Stimulated activated CD8-positive, alpha-beta memory T cell treated with anti-CD3 and anti-CD28 coated beads, Interleukin-15, amount 100 ng/mL, for 1 hour (primary cell): ENCODE data around the gene SLC1A2.

Experiments used
- DNase-seq: peaks from one replicate; pipeline ENCODE4 v3.0.0-alpha.2; 2020; ENCODE audit warnings: low read depth

SLC1A2 gene

DNA sequence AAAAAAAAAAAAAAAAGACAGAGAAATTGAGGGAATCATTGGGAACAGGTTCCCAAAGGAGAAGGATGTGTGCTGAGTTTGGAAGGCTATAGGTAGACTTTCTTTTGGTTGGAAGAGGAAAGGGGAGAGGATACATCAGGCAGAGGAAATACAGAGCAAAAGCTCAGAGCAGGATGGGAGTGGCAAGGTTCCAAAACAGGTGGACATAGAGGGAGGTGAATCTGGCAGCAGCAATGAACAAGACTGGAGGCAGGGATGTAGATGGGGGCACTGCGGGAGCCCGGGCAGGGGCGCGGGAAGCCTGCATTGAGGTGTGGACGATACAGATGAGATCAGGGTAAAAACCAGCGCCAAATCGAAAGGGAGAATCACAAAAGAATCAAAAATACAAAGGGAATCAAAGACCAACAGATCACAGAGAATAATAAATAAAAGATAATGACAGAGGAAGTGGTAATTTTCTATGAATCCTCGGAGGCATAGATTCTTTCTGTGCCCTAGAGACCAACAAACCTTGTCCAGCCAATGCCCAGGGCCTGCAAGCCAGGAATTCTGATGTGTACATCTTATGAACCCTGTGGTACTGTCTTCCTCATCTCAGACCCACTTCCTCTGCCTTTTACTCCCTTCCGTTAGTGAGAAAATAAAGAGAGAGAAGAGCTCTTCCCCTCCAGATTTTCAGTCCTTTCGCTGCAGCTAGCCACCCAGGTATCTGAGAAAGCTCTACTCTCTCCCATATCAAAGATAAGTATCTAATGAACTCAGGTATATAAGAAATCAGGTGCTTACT is 70.3 kb downstream of the SLC1A2 start:
- no peak for DNase-seq

DNA sequence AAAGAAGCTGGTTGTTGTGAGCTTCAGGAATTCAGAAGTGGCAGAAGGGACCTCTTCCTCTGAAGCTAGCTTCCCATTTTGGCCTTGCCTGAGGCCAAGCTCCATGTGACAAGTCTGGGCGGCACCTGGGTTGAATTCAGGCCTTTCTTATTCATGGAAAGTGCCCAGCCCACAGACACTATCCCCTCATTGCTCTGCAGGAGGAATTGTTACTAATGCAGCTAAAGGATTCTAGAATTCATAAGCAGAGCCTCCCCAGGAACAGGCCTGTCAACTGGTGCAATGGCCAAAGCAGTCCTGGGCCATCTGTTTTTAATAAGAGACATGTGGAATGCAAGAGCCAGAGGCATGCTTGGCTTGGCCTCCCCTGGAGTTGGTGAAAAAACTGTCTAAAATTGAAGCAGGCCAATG is 71.4 kb downstream of the SLC1A2 start:
- no peak for DNase-seq

DNA sequence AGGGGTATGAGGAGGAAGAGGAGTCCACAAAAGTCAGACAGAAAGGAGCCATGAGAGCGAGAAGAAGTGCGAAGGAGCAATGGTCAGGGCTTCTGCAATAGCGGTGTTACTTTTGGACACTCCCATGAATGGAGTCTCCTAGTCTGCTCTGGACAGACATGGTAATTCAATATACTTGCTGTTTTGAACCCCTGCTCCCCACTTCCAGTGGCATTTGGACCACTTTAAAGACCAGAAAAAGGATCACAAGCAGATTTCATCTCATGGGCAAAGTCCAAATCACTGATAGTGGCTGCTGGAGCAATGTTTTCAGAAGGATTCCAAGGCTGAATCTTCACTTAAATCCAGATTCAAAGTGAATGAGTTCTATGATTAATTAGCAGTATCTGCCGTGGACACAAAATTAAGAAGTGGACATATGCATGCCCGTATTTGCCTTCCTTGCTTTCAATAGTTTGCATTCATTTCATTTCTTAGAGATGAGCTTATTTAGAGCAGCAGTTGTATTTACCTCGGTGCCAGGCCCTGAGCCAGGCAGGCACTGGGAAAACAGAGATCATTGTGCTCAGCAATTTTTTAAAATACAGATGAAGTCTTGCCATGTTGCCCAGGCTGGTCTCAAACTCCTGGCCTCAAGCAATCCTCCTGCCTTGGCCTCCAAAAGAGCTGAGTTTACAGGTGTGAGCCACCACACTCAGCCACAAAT is 72.0 kb downstream of the SLC1A2 start:
- DNase-seq, result no peak

DNA sequence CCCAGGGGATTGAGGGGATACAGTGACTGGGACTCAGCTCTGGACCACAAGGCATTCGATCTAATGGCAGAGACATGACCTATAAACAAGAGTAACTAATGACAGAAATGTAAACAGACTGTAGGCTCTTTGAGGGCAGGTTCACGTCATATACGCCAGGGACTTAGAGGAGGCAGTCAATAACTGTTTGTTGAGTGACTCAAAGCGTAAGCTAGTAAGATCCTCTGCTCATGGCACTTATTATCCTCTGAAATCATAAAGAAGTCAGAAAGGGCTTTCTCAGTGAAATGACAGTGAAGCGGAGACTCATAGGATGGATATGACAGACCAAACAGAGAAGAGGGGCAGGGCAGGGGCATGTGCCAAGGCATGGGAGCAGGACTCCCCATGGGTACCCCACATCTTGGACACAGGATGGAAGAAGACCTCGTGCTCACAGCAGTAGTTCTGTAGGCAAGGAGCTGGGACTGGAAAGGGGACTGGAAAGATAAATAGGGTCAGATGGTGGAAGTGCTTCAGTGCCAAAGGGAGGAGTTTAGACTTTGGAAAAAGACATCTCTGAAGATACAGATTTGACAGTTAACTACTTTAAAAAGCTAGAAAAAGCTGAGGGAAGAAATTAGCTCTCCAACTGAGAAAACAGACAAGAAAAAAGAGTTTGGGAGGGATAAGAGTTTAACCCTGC is 72.7 kb downstream of the SLC1A2 start:
- no peak for DNase-seq

DNA sequence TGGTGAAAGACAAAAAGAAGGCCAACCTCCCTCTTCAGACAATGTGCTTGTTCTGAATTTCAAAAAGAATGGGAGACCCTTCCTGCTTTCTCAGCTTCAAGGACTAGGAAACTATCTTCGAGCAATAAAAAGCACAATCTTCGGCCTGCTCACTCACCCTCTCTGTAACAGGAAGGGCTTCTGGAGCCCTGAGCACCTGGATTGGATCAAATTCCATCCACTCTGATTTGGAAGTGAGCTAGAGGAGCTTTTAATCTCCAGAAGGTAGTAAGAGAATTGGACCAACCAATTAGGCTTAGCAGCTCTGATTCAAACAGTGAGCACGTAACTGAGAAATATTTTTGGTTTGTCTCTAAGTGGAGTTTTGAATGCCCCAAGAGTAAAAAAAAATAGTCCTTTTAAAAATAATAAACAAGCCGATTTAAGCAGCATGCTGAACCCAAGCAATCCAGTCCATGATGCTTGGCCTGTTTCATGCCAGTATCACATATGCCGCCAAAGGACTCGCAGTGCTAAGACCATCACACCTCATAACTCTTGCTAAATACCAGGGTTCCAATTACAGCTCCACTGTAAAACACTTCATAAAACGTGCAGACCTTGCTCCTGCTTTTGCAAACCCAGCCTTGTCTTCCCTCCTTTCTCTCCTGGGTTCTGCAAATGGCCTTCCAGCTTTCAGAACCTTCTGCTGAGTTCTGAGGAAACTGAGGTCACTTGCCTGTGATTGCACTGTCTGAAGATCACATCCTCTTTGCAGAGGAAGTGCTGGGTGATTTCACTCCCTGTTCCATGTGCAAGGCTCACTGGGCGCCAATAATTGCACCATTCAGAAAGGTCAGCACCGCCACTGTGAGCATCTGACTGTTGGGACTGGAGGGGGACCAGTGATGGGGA is 74.4 kb downstream of the SLC1A2 start:
- no peak for DNase-seq

DNA sequence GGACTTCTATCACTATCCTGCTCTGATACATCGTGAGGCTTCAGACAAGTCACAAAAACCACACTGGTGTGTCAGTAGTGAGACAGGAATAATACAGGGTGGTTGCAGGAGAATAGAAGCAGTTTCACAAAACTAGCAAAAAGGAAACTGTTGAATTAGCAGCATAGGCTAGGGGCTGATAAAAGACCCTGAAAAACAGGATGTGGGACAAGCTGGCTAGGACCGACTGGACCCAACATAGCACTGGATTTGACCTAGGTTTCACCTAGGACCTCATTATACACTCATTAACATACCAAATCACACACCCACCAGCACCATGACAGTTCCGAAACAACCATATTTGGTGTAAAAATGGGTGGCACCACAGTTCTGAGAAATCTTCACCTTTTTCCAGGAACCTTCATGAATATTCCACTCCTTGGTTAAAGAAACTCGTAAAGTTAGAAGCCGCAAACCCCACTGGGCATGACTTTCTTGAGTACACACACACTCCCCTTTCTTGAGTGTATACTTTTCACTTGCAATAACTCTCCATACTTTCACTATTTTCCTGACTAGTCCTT is 76.2 kb downstream of the SLC1A2 start:
- DNase-seq, result no peak

DNA sequence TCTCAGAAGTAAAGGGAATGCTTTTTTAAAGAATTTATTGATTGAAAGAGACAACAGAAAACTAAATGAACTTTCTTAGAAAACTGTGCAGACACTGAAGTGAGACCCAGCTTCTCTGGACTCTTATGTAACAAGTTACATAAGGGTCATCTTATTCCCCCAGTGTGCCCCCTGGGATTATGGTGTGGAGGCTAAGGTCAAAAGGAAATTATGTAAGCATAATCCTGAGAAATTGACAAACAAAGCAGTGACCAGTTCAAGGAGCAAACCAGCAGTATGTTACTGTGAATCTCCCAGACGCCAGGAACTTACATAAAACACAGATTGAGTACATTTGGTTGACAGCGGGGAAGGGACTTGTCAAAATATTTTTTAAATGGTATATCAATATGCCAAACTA is 78.6 kb downstream of the SLC1A2 start:
- DNase-seq, result no peak

DNA sequence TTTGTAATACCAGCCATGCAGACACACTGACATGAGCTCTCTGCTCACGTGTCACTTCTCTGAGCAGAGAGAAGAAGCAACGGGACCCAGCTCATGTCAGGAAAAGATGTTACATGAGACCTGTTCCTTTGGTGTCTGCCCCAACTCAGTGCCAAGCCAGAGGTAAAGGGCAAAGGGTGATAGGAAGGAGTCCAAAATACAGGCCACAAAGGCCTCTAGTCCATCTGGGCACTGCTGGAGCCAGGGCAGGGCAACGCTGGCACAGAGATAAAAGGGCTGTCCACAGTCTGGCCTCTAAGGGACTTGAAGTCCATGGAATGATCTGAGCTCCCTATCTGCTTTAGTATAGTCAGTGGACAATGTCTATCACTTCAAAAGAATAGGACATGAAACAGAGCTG is 79.3 kb downstream of the SLC1A2 start:
- no peak for DNase-seq

DNA sequence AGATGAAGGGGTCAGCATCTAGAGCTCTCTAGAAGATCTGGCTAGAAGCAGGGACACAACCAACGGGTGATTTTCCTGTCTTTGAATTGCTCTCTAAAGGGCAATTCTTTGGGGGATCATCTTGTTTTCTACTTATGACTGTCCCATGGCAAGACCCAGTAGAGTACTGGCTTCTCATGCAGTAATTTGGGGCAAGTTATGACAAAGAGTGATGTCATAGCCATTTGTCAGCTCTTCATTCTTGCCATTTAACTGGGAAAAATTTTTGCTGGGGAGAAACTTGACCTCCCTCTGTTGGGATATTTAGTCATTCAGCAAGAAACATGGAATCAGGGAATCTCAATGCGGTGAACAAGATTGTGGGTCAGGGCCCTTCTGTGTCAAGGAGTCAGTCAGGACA is 80.4 kb downstream of the SLC1A2 start:
- DNase-seq, result no peak

DNA sequence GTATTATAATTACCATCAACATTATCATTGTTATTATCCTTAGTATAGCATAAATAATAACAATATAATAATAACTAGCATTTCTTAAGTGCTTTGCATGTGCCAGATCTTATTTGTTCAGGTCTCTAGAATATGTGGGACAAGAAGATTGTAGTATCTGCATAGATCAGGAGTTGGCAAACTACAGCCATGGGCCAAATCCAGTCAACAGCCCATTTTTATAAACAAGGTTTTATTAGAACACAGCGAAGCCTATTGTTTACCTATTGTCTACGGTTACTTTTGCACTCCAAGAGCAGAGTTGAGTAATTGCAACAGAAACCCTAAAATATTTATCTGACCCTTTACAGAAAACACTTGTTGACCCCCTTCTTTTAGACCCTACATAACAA is 81.4 kb downstream of the SLC1A2 start:
- no peak for DNase-seq

DNA sequence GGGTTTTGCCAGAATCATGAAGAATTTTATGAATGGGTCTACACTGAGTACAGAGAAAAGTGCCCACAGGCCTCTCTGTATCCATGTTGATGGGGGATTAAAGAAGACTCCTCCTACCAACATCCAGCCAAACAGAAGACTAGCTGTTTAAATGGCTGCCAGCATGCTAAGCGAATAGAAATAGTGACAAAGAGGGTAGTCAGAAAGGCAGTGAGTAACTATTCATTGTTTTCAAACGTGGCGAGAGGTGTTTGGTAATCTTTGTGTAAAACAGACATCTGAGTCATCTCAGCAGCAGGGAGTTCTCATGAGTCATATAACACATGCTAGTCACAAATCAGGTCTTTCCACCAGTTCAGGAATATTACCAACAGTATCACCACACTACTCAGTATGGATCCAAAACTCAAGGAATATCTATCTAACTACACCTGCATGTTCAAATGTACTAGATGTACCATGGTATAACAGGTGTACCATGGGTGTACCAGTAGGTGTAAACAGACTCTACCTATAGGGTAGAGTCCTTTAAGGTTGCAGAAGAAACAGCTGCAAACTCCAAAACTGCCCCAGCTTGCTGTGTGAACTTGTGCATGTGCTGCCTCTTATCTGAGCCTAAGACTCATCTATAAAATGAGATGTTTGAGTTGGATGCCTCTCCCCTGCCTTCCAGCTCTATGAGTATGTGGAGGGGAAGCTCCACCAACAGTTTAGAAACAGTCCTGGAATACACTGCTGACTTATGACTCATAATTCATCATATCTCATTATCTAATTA is 82.0 kb downstream of the SLC1A2 start:
- DNase-seq, result no peak

DNA sequence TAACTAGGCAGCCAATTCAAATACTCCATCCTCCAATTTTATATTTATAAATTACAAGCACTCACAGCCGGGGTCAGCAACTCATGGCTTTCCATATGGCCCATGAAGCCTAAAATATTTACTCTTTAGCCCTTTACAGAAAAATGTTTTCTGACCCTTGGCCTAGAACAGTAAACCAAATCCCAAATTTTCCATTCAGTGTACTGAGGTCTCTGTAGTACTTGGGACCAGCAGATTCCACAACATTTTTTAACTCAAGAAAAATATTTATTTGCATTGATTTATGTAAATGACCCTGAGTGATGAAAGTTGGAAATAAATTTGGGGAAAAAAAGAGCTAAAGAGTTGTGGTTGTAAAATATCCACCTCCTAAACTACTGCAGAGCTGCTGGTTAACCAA is 82.6 kb downstream of the SLC1A2 start:
- no peak for DNase-seq

DNA sequence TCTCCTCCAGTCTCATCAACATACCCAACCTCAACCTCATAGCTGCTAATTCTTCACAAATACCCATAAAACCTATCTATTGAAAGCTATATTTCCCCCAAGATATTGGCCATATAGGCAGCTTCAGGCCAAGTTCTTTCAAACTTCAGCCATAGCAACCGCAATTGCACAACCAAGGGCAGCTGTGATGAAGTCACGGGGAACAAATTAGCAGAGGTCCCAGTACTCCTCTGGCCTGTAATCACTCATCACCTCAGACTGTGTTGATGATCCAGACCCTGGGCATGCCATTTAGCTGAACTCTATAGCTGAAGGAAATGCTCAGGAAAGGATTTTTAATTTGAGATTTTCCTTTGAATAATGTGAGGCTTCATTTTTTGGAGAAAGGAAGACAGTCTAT is 84.1 kb downstream of the SLC1A2 start:
- DNase-seq, result no peak

DNA sequence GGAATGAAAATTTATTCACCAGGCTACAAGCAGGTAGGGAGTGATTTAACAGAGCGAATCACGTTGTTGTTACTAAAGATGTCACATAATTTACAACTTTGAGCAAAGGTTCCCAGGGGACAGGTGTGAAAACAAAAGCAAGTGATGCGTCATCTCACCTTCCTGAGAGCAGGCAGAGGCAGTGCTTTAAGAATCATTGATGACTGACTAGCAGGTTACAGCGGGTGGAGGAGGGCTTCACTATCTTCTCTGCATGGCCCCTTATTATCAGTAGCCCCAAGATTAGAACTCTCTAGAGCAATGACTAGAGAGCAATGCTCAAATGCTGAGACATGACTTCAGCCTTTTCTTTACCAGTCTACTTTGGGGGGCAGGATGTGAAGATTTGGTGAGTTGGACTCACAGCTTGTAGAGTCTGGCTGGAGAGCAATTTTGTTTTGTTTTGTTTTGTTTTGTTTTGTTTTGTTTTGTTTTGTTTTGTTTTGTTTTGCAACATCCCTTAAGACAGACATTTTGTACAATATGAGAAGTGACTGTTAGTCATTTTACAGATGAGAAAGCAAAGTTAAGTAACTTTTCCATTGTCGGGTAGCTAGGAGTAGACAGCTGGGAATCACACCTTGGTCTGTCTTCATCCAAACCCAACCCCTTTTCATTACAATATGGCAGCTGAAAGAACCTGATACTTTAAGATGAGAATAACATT is 84.8 kb downstream of the SLC1A2 start:
- DNase-seq, result no peak

DNA sequence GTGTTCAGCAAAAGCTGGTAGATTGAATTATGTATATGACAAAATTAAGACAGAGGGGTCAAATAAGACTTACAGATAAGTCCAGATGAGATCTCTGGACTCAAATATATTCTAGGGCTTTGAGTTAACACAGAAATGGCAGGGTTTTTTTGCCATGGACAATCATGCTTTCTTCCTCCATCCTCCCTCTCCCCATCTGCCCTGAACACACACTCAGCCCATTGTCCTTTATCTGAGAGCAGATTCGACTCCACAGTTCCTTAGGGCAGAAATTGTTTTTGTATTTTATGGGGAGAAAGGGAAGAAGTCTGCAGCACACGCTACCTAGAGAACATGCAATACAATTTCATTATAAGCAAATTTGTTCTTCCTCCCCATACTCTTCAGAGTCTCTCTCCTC is 86.8 kb downstream of the SLC1A2 start:
- DNase-seq, result no peak

DNA sequence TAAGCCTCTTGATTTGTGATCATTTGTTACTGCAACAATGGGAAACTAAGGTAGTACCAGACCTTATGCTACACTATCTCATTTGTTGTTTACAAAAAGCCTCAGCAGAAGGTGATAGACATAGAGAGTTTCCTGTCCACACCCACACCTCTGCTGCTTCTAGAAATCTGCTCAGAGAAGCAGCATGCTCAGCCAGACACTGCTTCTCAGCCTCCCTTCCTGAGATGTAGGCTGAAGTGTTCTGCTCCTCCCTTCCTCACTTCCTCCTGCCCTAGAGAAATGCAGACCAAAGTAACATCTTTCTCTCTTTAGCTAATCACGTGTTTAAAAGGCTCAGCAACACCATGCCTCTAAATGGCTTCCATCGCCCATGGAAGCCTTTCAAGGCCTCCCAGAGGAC is 88.4 kb downstream of the SLC1A2 start:
- no peak for DNase-seq

DNA sequence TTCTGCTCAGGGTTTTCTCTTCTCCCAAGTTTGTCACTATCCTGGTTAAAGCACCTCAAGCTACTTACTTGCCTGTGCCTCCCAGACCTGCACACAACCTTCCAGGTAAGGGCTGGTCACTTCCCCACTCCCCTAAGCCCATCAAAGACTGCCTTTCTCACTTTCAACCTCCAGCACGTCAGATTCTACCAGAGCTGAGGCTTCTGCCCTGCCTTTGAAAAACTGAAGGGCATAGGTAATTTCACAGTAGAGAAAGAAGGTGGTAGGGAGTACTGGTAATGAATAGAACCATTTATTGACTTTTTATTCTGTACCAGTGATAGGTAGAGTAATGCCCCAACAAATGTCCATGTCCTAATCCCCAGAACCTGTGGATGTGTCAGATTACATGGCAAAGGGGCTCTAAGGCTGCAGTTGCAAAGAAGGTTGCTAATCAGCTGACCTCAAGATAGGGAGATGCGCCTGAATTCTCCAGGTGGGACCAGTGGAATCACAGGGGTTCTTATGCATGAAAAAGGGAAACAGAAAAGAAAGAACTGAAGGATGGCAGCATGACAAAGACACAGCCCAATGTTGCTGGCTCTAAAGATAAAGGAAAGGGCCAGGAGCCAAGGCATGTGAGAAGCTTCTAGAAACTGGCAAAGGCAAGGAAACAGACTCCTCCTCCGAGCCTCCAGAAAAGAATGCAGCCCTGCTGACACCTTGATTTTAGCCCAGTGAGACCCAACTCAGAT is 89.0 kb downstream of the SLC1A2 start:
- no peak for DNase-seq

DNA sequence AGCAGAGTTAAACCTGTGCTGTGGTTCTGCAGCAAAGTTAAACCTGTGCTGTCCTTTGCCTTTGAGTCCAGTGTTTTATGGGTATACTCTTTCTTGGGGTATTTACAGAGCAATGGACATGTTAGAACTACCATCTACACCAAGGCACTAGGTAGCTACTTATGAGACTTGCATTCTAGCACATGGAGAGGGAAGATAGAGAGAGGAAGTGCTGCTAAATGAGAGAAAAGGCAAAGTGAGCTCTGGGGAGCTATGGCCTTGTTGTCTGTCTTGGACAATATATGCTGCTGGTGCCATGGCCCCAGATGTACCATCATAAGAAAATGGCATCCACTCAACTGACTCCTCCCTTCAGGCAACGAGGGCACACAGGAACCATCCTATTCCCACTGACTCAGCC is 91.5 kb downstream of the SLC1A2 start:
- no peak for DNase-seq

DNA sequence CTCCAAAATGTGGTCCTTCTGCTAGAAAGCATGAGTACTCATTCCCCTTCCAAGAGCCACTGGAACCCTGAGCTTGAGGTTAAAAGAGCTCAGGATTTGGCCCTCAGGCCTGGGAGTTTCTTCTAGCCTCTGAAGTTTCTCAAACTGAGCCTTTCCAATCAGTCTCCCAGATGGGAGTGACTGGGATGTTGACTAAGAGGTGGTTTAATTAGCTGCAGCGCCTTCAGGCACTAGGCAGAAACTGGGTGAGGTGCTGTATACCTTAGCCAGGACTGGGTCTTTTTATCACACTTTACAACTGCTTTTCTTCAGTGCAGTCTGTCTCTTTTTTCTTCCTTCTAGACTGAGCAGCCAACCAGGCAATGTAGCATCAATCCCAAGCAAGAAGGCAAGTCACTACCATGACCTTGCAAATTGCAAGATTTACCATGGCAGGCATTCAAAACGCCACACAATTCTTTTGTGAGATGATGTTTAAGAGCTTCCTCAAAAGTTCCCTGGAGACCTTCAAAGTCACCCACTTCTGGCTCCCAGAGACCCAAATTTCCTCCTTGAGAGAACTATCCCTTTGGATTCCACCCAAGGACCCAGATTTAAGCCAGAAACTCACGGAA is 93.0 kb downstream of the SLC1A2 start:
- no peak for DNase-seq
